Activated T-cell treated with anti-CD3 and anti-CD28 coated beads, Interleukin-2, amount 50 U/mL, for 24 hours (primary cell): ENCODE data around the gene SS18L1.
A peak's percentile ranks its signal among the peaks of the same experiment; 100 is the strongest.

ENCODE experiments used
- DNase-seq: peaks from one replicate; pipeline ENCODE4 v3.0.0-alpha.2; 2020
- H3K27ac Mint-ChIP-seq: 2 replicates; pipeline ENCODE4 v1.8.0; 2020; ENCODE audit warnings: mild to moderate bottlenecking, mixed read lengths
- H3K27me3 Mint-ChIP-seq: 2 replicates; pipeline ENCODE4 v1.8.0; 2020; ENCODE audit warnings: mixed read lengths
- H3K36me3 Mint-ChIP-seq: 2 replicates; pipeline ENCODE4 v1.8.0; 2020; ENCODE audit warnings: low read depth, mixed read lengths
- H3K4me1 Mint-ChIP-seq: 2 replicates; pipeline ENCODE4 v1.8.0; 2020; ENCODE audit warnings: low read depth, mixed read lengths
- H3K4me3 Mint-ChIP-seq: 2 replicates; pipeline ENCODE4 v1.8.0; 2020; ENCODE audit warnings: mild to moderate bottlenecking, moderate library complexity, mixed read lengths
- H3K9me3 Mint-ChIP-seq: 2 replicates; pipeline ENCODE4 v1.8.0; 2020; ENCODE audit warnings: mixed read lengths

The SS18L1 gene

DNA sequence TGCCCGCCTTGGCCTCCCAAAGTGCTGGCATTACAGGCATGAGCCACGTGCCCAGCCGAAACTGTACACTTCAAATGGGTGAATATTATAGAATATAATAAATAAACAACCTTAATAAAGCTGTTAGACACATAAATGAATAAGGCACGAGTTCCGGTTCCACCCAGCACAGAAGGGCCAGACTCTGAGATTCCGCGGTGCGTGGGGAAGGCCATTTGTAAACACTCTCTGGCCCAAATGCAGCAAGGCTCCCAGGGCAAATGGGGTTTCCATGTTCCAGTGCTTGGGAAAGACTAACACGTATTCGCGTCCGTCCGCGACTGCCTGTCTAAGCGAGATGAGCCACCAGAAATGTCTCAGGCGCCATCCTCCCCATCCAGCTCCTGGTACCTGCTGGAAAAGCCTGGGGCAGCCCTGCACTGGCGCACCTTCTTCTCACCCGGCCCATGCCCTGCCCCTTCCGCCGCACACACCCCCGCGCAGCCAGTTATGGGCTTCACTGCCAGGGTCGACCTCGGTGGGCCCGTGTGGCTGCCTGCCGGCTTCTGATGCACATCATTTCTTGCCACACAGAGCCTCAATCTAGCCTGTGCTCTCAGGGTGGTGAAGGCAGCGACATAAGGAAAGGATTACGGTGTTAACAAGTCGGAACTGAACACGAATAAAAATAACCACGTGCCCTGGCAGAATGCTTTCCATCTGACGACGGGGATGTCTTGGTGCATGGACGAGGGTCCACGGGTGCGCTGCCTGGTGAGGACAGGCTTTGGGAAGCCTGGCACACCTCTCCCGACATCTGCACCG, 26.8 kb upstream of the SS18L1 start:
- H3K27ac Mint-ChIP-seq: no peak overlapping the region
- no peak overlapping the region for H3K4me3 Mint-ChIP-seq
- H3K9me3 Mint-ChIP-seq: peaks cover 22% of the 10 kb centered on the region

DNA sequence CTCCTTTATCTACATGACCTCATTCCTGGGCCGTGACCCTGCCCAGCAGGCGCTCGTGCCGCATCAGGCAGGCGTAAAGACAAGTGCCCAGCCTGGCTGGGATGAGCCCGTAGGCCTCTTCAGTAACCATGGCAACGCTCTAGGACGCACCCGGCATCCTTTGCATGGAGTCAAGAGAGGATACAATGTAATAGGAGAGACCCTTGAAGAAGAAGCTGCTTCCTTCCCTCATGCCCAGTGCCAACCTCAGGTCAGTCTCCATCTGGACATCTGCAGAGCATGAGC, 26.3 kb upstream of the SS18L1 start:
- Mint-ChIP-seq H3K27me3 (no peaks in the 10 kb centered on the region), H3K27ac (peak overlapping the region; percentile 50), H3K4me3 (no peak overlapping the region), H3K9me3 (peaks cover 20% of the 10 kb centered on the region), H3K4me1 (peaks cover 35% of the 10 kb centered on the region), H3K36me3 (peaks cover 13% of the 10 kb centered on the region)
- no peak for DNase-seq

More for the DNA sequence above, 26.8 kb upstream of the SS18L1 start:
- DNase-seq: no peak
- no peaks in the 10 kb centered on the region for H3K27me3 Mint-ChIP-seq
- peaks cover 14% of the 10 kb centered on the region for H3K36me3 Mint-ChIP-seq
- peaks cover 35% of the 10 kb centered on the region for H3K4me1 Mint-ChIP-seq

DNA sequence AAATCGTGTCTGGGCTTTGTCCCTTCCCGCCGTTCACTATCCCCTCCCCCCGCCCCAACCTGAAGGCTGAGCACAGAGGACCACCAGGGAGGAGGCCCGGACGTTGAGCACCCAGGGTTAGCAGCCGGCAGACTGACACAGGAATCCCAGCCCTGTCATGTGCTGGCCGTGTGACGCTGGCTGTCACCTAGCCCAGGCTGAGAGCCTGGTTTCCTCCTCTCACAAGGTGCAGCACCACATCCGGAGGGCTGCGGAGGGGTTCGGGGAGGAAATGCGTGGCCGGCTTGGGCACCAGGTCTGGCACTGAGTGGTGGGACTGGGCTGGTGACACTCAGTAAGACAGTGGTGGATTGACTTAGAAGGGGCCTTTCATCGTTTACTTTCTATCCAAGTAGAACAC, 25.9 kb upstream of the SS18L1 start:
- no peak overlapping the region for H3K4me3 Mint-ChIP-seq

DNA sequence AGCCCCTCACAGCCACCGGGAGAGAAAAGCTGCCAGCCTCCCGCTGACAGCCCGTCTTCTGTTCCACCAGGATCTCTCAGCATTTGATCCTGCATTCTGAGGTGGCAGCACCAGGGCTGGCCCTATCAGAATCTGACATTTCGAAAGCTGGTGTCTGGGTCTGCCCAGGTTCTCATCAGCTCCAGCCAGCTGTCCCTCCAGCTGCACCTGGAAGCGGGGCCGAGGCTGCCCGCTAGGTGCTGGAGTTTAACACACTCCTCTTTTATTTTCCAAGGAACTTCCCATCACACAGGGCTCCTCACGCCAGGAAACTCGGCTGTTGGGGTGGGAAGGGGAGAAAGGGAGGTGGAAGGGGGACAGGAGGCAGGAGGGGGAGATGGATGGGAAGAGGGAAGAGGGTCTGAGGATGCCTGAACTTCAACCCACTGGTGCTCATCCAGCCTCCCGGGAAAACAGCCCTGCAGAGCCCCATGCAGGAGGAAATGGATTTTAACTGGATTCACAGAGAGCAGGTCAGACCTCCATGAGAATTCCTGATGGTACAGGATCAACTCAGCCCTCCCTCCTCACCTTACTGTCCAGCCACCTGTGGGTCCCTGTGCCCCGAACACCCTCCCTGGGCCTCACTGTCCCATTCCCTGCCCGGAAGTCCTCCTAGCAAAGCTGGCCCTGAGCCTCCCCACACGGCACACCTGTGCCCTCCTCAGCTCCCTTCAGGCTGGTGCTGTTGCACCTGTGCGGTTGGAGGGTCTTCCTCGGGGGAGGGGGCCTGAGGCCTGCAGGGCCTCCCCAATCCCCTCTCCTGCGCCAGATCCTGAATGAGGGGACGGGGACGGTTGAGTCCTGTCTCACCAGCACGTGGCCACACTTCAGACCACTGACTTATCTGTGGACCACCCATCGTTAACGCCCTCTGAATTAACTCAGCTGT, 25.2 kb upstream of the SS18L1 start:
- Mint-ChIP-seq H3K36me3 (peaks cover 12% of the 10 kb centered on the region), H3K27me3 (no peaks in the 10 kb centered on the region), H3K9me3 (peaks cover 12% of the 10 kb centered on the region), H3K4me3 (no peak overlapping the region), H3K4me1 (peaks cover 36% of the 10 kb centered on the region), H3K27ac (peak overlapping the region; percentile 18)
- no peak for DNase-seq

More for the DNA sequence above, 25.9 kb upstream of the SS18L1 start:
- DNase-seq: peak; percentile 69
- H3K9me3 Mint-ChIP-seq: peaks cover 16% of the 10 kb centered on the region
- no peaks in the 10 kb centered on the region for H3K27me3 Mint-ChIP-seq
- H3K36me3 Mint-ChIP-seq: peaks cover 13% of the 10 kb centered on the region
- peaks cover 35% of the 10 kb centered on the region for H3K4me1 Mint-ChIP-seq
- peak overlapping the region; percentile 50 for H3K27ac Mint-ChIP-seq

DNA sequence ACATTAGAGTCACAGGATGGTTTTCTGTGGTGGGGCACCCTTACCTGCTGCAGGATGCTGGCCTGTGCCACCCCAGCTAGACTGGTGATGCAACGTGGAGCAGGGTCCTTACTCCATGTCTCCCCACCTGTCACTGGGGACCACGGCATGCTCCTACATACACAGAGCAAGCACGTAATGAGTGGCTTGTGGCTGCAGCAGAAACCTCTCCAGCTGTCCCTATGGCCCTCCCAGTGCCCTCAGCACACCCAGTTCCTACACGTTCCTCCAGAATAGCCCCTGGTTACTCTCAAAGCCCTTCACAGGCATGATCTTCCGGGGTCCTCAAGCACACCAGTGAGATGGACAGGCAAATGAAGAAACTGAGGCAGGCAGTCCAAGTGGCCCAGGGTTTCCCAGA, 24.5 kb upstream of the SS18L1 start:
- no peaks in the 10 kb centered on the region for H3K27me3 Mint-ChIP-seq

DNA sequence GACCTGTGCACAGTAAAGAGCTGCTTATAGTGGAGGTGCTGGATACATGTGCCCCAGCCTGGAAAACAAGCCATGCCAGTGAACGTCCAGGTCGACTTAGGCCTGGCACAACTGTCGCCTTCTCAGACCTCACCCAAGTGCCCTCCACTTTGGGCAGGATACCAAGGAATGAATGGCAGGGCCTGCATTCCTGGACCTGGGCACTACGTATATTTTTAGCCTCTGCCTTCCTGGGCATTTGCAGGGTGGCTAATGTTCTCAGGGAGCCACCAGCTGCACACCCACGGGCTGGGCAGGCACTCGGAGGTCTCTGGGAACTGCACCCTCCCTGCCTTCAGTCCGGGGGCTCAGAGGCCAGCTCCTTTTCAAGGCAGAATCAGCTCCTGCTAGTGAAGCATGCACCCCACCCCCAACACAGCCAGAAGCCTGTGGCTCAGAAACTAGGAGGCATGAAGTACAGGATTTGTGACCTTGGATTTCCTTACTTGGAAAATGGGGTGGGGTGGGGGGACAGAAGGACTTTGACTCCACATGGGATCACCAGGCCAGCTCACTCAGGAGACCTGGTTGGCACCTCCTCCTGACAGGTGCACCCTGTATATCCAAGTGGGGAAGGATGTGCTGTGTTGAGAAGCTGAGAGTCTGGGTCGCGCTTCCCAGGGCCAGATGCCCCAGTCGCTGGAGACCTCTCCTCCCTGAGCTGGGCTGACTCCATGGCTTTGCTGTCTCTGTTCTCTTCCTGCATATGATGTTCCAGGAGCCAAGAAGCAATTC, 23.8 kb upstream of the SS18L1 start:
- peaks cover 7% of the 10 kb centered on the region for H3K9me3 Mint-ChIP-seq
- H3K4me3 Mint-ChIP-seq: no peak overlapping the region
- no peaks in the 10 kb centered on the region for H3K27me3 Mint-ChIP-seq
- peaks cover 23% of the 10 kb centered on the region for H3K36me3 Mint-ChIP-seq
- no peak for DNase-seq
- H3K4me1 Mint-ChIP-seq: peaks cover 50% of the 10 kb centered on the region
- no peak overlapping the region for H3K27ac Mint-ChIP-seq

More for the DNA sequence above, 24.5 kb upstream of the SS18L1 start:
- peaks cover 7% of the 10 kb centered on the region for H3K9me3 Mint-ChIP-seq
- DNase-seq: no peak
- H3K36me3 Mint-ChIP-seq: peaks cover 17% of the 10 kb centered on the region
- no peak overlapping the region for H3K4me3 Mint-ChIP-seq
- H3K27ac Mint-ChIP-seq: no peak overlapping the region
- peaks cover 44% of the 10 kb centered on the region for H3K4me1 Mint-ChIP-seq

DNA sequence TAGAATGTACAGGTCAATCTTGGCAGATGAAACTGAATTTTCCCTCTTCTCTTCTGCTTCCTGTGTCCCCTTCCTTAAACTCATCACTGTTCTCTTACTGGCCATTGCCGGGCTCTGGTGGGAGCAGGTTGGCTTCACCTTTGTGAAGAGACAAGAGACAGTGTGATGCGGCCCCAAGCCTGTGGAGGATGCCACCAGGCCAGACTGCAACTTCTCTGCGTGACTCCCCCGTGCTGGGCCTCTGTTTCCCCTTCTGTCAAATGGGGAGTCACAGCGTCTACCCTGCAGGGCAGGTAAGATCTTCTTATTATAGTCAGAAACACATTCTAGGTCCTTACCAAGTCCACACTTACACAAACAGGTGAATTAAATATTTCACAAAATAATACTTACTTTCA, 23.2 kb upstream of the SS18L1 start:
- no peak for DNase-seq
- H3K4me1 Mint-ChIP-seq: peaks cover 56% of the 10 kb centered on the region
- peak overlapping the region; percentile 82 for H3K4me3 Mint-ChIP-seq
- H3K9me3 Mint-ChIP-seq: peaks cover 3% of the 10 kb centered on the region
- H3K27me3 Mint-ChIP-seq: no peaks in the 10 kb centered on the region
- peaks cover 25% of the 10 kb centered on the region for H3K36me3 Mint-ChIP-seq
- peak overlapping the region; percentile 52 for H3K27ac Mint-ChIP-seq

DNA sequence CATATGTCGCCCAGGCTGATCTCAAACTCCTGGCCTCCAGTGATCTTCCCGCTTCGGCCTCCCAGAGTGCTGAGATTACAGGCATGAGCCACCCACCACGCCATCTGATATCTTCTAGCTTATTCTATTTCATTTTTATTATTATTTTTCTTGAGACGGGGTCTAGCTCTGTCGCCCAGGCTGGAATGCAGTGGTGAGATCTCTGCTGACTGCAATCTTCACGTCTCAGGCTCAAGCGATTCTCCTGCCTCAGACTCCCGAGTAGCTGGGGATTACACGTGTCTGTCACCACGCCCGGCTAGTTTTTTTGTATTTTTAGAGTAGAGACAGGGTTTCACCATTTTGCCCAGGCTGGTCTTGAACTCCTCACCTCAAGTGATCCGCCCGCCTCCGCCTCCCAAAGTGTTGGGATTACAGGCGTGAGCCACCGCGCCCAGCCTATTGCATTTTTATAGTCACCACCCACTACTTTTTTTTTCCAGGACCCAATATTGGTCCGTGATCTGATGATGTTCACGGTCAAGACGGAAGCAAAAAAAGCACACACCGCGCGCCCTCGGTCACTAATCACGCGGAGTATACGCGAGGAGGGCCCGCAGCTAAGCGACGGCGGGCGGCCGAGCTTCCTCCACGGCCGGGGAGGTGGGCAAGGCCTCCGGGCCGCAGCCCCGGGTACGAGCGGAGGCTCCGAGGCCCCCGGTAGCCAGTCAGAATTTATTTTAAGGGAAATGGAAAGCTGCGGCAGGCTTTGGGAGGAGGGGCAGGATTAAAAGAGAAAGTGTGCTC, 22.4 kb upstream of the SS18L1 start:
- H3K27ac Mint-ChIP-seq: peak overlapping the region; percentile 95
- no peaks in the 10 kb centered on the region for H3K27me3 Mint-ChIP-seq
- H3K4me3 Mint-ChIP-seq: peak overlapping the region; percentile 82
- peaks cover 33% of the 10 kb centered on the region for H3K36me3 Mint-ChIP-seq
- DNase-seq: no peak
- no peaks in the 10 kb centered on the region for H3K9me3 Mint-ChIP-seq
- peaks cover 57% of the 10 kb centered on the region for H3K4me1 Mint-ChIP-seq

DNA sequence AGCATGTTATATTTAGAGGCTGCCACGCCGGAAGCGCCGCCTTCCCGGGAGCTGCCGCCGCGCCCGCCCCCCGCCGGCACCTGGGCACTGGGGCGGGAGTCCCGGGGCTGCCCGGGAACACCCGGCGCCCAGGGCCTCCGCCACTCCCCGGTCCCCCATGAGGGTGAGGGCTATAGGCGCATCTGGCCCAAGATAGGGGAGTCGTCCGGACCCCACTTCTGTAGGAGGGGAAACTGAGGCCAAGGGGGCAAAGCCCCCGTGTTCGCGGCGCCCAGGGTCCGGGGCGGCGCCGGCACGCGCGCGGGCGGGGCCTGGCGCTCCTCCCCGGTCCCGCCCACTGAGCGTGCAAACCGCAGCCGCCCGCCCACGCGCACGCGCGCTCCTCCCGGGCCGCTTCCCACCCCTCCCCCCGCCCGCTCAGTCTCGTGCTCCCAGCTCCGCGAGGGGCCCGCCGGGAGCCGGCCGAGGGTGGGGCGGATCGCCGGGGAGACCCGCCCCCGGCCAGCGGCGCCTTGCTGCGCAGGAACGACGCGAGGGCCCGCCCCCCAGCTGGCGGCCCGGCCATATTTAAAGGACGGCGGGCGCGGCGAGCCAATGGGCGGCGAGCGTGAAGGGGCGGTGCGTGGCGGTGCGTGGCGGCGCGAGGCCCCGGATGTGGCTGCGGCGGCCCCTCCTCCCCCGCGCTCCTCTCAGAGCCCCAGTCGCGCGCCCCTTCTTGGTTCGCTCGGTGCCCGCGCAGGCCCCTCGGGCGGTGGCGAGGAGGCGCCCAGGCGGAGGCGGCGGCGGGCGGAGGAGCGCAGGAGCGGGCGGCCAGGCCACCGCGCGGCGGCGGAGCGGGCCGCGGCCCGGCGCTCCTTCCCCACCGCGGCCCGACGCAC, 21.6 kb upstream of the SS18L1 start, which contains the start of gene LSM14B:
LSM14B (plus strand) TSS at position 700 of the 878 bp plus-strand sequence. CDS start 192 bp downstream, outside the sequence.
- Mint-ChIP-seq H3K36me3 (peaks cover 42% of the 10 kb centered on the region), H3K4me3 (peak within 1 kb of the TSS; percentile 84), H3K27ac (peak within 1 kb of the TSS; percentile 95), H3K4me1 (peaks cover 58% of the 10 kb centered on the region), H3K27me3 (no peaks in the 10 kb centered on the region), H3K9me3 (no peaks in the 10 kb centered on the region)
- DNase-seq: peak; percentile 99

DNA sequence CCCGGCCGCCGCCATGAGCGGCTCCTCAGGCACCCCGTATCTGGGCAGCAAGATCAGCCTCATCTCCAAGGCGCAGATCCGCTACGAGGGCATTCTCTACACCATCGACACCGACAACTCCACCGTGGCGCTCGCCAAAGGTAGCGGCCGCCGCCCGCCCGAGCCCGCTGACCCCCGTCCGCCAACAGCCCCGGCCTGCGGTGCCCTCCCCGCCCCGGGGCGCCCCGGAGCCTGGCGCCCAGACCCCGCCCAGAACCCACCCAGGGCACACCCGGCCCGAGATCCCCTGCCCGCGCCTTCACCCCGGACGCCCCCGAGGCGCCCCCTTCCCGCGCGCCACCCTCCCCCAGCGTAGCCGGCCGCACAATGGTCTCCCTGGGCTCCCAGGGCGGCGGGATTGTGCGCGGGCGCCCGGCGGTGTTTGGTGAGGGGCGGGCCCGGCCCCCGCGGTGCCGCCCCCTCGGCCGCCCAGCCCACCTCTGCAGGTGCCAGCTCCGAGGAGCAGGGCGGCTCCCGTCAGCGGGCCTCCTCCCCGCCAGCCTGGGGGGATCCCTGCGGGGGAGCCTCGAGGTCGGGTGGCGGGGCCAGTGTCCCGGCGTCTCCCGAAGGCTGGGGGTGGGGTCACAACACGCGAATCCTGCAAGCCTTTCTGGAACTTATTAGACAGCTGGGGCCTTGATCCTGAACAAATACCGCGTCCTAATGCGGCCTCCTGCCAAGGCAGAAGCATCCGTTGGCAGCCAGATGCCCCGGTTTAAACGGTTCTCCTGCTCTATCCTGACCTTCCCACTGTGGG, 20.7 kb upstream of the SS18L1 start:
- Mint-ChIP-seq H3K9me3 (no peaks in the 10 kb centered on the region), H3K27me3 (no peaks in the 10 kb centered on the region), H3K27ac (peak overlapping the region; percentile 75), H3K4me3 (peak overlapping the region; percentile 84), H3K36me3 (peaks cover 47% of the 10 kb centered on the region), H3K4me1 (peaks cover 54% of the 10 kb centered on the region)
- DNase-seq: peak; percentile 65

DNA sequence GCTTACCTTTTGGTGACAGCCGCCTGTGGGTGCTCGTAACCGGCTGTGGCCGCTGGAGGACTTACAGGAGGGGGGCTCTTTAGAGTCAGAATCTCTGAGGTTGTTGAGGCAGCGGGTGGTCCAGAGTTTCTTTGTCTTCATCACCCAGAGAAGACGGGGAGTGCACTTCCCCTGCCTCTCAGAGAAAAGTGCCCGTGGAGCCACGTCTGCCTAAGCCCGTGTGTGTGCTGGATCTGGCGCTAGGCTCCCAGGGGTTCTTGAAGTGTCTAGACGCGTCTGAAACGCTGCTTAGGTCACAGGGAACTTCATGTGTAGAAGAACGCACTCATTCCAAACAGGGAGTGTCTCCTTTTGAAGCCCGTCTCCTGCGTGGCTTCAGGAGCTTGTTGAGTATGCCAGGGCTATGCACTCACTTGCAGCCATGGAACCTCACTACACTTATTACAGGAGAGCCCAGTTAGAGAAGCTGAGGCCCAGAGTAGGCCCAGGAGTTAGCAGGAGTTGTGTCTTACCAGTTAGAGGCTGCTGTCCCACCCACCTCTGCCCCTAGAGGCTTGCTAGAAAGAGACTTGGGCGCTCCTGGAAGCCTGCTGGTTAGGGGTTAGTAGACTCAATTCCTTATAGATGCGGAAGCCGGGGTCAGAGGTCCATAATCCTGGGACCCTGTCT, 20.0 kb upstream of the SS18L1 start:
- Mint-ChIP-seq H3K9me3 (no peaks in the 10 kb centered on the region), H3K27ac (peak overlapping the region; percentile 75), H3K36me3 (peaks cover 54% of the 10 kb centered on the region), H3K4me3 (peak overlapping the region; percentile 84), H3K27me3 (no peaks in the 10 kb centered on the region), H3K4me1 (peaks cover 56% of the 10 kb centered on the region)
- no peak for DNase-seq

DNA sequence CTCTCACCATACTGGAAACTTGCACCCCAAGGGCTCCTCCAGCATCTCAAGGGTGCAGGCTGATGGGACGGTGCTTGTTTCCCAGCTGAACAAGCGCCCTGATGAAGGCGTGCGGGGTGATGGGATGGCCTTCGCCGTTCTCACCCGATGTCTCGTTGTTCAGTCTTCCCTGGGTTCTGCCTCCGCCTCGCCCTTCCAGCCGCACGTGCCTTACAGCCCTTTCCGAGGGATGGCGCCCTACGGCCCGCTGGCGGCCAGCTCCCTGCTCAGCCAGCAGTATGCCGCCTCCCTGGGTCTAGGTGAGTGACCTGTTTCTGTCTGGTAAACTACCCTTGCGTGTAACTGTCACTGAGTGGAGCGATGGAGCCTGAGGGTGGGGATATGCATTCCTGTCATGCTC, 17.4 kb upstream of the SS18L1 start:
- no peaks in the 10 kb centered on the region for H3K27me3 Mint-ChIP-seq
- DNase-seq: no peak
- peaks cover 80% of the 10 kb centered on the region for H3K36me3 Mint-ChIP-seq
- H3K27ac Mint-ChIP-seq: no peak overlapping the region
- no peaks in the 10 kb centered on the region for H3K9me3 Mint-ChIP-seq
- H3K4me1 Mint-ChIP-seq: peaks cover 46% of the 10 kb centered on the region
- H3K4me3 Mint-ChIP-seq: no peak overlapping the region
